ENCODE measurements around the gene ERICH6B. TPM values are rescaled to one million over a fixed set of nuclear protein-coding genes. Genes with fewer than 3 reads are reported as not detected.
A peak's percentile ranks its signal among the peaks of the same experiment; 100 is the strongest.

The ERICH6B gene
- total and polyA plus RNA-seq, 4 donors = 0.94 TPM; not detected in 3

DNA sequence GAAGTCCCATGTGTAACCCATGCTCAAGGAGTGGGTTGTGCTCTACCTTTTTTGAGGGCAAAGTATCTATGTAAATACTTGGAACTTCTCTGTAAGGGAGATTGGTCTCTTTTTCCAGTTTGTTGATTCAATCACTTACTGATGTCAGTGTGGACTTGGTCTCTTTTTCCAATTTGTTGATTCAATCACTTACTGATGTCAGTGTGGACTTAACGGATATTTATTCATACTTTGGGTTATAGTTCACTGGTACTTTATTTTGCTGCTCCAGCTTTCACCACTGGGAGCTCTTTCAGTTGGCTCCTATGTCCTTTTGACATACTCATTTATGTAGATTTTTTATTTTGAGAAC, 114.4 kb downstream of the ERICH6B start:
- Histone ChIP-seq H3K27me3 (ENCODE audit: control insufficient read depth in 4 of 4, insufficient read depth in 4 of 4, low read length in 3 of 4) (no peaks in the 10 kb centered on the region), H3K9ac (ENCODE audit: low read depth in 1 of 2, low read length in 2 of 2) (no peak overlapping the region), H3K4me3 (ENCODE audit: low read depth in 1 of 3, low read length in 3 of 3) (no peak overlapping the region), H3K36me3 (ENCODE audit: control insufficient read depth in 4 of 4, insufficient read depth in 3 of 4, low read depth in 1 of 4, low read length in 3 of 4) (peaks cover 17 to 43% (median 41%) of the 10 kb centered on the region in 4 donors), H3K9me3 (ENCODE audit: control insufficient read depth in 4 of 4, low read length in 3 of 4) (no peaks in the 10 kb centered on the region), H3K27ac (ENCODE audit: low read depth in 1 of 2, low read length in 2 of 2) (peak overlapping the region in 1 of 2 donors; percentile 54), H3K4me1 (ENCODE audit: control insufficient read depth in 4 of 4, insufficient read depth in 4 of 4, low read length in 3 of 4) (peaks cover 0 to 11% (median 5%) of the 10 kb centered on the region in 4 donors)
- DNase-seq (ENCODE audit: low spot score) = no peak
- WGBS = 48% methylated on average over 1 of the region's 1 CpG
- TF ChIP-seq SP1 (IDR thresholded peaks at IDR 0.05) = peak; percentile 32
- TF ChIP-seq FOXA2 (IDR thresholded peaks at IDR 0.05) = peak; percentile 46
- TF ChIP-seq, protein P1, sequence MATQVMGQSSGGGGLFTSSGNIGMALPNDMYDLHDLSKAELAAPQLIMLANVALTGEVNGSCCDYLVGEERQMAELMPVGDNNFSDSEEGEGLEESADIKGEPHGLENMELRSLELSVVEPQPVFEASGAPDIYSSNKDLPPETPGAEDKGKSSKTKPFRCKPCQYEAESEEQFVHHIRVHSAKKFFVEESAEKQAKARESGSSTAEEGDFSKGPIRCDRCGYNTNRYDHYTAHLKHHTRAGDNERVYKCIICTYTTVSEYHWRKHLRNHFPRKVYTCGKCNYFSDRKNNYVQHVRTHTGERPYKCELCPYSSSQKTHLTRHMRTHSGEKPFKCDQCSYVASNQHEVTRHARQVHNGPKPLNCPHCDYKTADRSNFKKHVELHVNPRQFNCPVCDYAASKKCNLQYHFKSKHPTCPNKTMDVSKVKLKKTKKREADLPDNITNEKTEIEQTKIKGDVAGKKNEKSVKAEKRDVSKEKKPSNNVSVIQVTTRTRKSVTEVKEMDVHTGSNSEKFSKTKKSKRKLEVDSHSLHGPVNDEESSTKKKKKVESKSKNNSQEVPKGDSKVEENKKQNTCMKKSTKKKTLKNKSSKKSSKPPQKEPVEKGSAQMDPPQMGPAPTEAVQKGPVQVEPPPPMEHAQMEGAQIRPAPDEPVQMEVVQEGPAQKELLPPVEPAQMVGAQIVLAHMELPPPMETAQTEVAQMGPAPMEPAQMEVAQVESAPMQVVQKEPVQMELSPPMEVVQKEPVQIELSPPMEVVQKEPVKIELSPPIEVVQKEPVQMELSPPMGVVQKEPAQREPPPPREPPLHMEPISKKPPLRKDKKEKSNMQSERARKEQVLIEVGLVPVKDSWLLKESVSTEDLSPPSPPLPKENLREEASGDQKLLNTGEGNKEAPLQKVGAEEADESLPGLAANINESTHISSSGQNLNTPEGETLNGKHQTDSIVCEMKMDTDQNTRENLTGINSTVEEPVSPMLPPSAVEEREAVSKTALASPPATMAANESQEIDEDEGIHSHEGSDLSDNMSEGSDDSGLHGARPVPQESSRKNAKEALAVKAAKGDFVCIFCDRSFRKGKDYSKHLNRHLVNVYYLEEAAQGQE (IDR thresholded peaks at IDR 0.05) = peak; percentile 18
- peak; percentile 35 for TF ChIP-seq FOXA1 (IDR thresholded peaks at IDR 0.05)
- peak in 1 of 2 donors; percentile 57 for TF ChIP-seq RXRA (IDR thresholded peaks at IDR 0.05)
- TF ChIP-seq YY1 (IDR thresholded peaks at IDR 0.05) = peak; percentile 31
- peak in 1 of 2 donors; percentile 48 for TF ChIP-seq JUND (IDR thresholded peaks at IDR 0.05)
- TF ChIP-seq, protein P2, sequence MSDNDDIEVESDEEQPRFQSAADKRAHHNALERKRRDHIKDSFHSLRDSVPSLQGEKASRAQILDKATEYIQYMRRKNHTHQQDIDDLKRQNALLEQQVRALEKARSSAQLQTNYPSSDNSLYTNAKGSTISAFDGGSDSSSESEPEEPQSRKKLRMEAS (IDR thresholded peaks at IDR 0.05) = no peak
- TF ChIP-seq, protein P3, sequence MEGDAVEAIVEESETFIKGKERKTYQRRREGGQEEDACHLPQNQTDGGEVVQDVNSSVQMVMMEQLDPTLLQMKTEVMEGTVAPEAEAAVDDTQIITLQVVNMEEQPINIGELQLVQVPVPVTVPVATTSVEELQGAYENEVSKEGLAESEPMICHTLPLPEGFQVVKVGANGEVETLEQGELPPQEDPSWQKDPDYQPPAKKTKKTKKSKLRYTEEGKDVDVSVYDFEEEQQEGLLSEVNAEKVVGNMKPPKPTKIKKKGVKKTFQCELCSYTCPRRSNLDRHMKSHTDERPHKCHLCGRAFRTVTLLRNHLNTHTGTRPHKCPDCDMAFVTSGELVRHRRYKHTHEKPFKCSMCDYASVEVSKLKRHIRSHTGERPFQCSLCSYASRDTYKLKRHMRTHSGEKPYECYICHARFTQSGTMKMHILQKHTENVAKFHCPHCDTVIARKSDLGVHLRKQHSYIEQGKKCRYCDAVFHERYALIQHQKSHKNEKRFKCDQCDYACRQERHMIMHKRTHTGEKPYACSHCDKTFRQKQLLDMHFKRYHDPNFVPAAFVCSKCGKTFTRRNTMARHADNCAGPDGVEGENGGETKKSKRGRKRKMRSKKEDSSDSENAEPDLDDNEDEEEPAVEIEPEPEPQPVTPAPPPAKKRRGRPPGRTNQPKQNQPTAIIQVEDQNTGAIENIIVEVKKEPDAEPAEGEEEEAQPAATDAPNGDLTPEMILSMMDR (IDR thresholded peaks at IDR 0.05; ENCODE audit: low read depth, low read length, missing input control) = peak; percentile 11
- peak in 1 of 2 donors; percentile 73 for TF ChIP-seq HNF4A (conservative IDR thresholded peaks at IDR 0.05)
- no peak for TF ChIP-seq TAF1 (conservative IDR thresholded peaks at IDR 0.05)

DNA sequence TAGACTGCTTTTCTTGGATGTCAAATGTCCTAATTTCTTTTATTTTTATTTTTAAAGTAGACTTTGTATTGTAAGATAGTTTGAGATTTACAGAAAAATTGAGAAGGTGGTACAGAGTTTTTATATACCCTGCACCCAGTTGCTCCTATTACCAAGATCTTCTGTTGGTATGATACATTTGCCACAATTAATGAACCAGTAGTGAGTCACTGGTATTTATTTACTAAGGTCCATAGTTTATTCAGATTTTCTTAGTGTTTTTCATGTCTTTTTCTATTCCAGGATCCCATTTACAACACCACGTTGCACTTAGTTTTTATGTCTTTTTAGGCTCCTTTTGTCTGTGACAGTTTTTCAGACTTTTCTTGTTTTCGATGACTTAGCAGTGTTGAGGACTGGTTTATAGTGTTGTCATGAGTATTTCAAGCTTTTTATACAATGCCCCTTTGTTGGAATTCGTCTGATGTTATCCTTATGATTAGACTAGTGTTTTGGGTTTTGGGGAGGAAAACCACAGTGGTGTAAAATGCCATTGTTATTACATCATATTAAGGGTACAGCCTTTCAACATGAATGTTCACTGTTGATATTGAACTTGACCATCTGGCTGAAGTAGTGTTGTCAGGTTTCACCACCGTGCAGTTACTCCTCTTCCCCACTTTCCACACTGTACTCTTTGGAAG, 114.9 kb downstream of the ERICH6B start:
- Histone ChIP-seq H3K27me3 (ENCODE audit: control insufficient read depth in 4 of 4, insufficient read depth in 4 of 4, low read length in 3 of 4) (no peaks in the 10 kb centered on the region), H3K36me3 (ENCODE audit: control insufficient read depth in 4 of 4, insufficient read depth in 3 of 4, low read depth in 1 of 4, low read length in 3 of 4) (peaks cover 16 to 43% (median 39%) of the 10 kb centered on the region in 4 donors), H3K27ac (ENCODE audit: low read depth in 1 of 2, low read length in 2 of 2) (peak overlapping the region in 1 of 2 donors; percentile 54), H3K9ac (ENCODE audit: low read depth in 1 of 2, low read length in 2 of 2) (peak overlapping the region in 1 of 2 donors; percentile 6), H3K4me1 (ENCODE audit: control insufficient read depth in 4 of 4, insufficient read depth in 4 of 4, low read length in 3 of 4) (peaks cover 0 to 11% (median 5%) of the 10 kb centered on the region in 4 donors), H3K4me3 (ENCODE audit: low read depth in 1 of 3, low read length in 3 of 3) (no peak overlapping the region), H3K9me3 (ENCODE audit: control insufficient read depth in 4 of 4, low read length in 3 of 4) (no peaks in the 10 kb centered on the region)
- no peak for DNase-seq (ENCODE audit: low spot score)
- 68% methylated on average over 4 of the region's 4 CpGs for WGBS
- TF ChIP-seq, protein P4, sequence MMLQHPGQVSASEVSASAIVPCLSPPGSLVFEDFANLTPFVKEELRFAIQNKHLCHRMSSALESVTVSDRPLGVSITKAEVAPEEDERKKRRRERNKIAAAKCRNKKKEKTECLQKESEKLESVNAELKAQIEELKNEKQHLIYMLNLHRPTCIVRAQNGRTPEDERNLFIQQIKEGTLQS (IDR thresholded peaks at IDR 0.05) = no peak
- TF ChIP-seq RAD21 (IDR thresholded peaks at IDR 0.05) = no peak
- TF ChIP-seq TAF1 (conservative IDR thresholded peaks at IDR 0.05) = no peak
- TF ChIP-seq, protein P5, sequence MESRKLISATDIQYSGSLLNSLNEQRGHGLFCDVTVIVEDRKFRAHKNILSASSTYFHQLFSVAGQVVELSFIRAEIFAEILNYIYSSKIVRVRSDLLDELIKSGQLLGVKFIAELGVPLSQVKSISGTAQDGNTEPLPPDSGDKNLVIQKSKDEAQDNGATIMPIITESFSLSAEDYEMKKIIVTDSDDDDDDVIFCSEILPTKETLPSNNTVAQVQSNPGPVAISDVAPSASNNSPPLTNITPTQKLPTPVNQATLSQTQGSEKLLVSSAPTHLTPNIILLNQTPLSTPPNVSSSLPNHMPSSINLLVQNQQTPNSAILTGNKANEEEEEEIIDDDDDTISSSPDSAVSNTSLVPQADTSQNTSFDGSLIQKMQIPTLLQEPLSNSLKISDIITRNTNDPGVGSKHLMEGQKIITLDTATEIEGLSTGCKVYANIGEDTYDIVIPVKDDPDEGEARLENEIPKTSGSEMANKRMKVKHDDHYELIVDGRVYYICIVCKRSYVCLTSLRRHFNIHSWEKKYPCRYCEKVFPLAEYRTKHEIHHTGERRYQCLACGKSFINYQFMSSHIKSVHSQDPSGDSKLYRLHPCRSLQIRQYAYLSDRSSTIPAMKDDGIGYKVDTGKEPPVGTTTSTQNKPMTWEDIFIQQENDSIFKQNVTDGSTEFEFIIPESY (IDR thresholded peaks at IDR 0.05) = no peak
- TF ChIP-seq, protein P2 (IDR thresholded peaks at IDR 0.05) = no peak
- no peak for TF ChIP-seq GABPA (IDR thresholded peaks at IDR 0.05 in 1 of 2, conservative IDR thresholded peaks at IDR 0.05 in 1 of 2)
- TF ChIP-seq, protein P3 (IDR thresholded peaks at IDR 0.05; ENCODE audit: low read depth, low read length, missing input control) = no peak
- no peak for TF ChIP-seq EGR1 (IDR thresholded peaks at IDR 0.05; ENCODE audit: low read depth in 2 of 2)
- no peak for TF ChIP-seq HNF4G (IDR thresholded peaks at IDR 0.05)
- no peak for TF ChIP-seq JUND (IDR thresholded peaks at IDR 0.05)
- TF ChIP-seq RXRA (IDR thresholded peaks at IDR 0.05) = no peak
- TF ChIP-seq FOXA1 (IDR thresholded peaks at IDR 0.05) = no peak
